ENCODE data around the gene MCF2L2.
A peak's percentile ranks its signal among the peaks of the same experiment; 100 is the strongest.
"Not testable (repeated sequence)": the region's sequence is repeated elsewhere in the genome, so short reads cannot be mapped to it uniquely, and the experiment has no call there.

The MCF2L2 gene

DNA sequence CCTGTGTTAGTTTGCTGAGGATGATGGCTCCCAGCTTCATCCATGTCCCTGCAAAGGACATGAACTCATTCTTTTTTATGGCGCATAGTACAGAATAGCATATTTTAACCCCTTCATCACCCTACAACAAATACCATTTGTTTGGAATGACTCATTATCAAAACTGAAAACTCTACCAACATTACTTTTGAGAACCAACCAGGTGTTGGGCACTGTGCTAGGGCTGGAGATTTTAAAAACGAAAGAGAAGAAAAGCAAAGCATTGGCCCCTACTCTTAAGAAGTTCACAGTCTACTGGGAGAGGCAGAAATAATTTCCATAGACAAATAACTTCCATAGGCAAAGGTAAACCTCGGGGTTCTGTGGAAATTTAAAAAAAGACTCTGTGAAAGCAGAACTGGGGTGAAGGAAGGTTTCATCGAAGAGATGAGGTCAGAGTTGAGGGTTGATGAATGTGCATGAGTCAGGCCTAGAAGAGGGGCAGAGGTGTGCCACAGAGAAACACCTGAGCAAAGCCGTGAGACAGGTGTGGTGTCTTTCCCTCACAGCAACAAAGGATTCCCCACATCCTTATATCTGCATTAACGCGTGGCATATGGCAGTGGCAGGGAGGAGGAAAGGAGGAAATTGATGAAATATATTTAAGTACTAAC, 51.0 kb downstream of the MCF2L2 start:
- no peak for DNase-seq (ENCODE audit: low read depth, low spot score)

DNA sequence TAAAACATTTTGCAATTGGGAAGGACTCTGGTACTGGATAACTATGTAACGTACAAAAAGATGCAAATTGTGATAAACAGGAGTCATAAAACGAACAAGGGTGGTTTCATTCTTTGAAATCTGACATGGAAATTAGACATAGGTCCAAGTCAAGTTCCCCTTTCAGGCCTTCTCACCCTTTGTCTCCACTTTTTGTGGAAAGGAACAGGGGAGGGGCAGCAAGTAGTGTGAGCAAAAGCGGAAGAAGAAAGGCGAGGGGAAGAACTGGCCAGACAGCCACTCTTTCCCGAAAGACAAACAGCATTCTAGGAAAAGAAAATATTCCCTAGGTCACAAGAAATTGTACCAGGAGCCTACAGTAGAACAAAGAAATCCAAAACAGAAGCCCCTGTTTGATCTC, 52.6 kb downstream of the MCF2L2 start:
- no peak for DNase-seq (ENCODE audit: low read depth, low spot score)
- no peak overlapping the region for H3K4me3 ChIP-seq (ENCODE audit: low read length)

More for the DNA sequence above, 51.0 kb downstream of the MCF2L2 start:
- H3K4me3 ChIP-seq (ENCODE audit: low read length): no peak overlapping the region

DNA sequence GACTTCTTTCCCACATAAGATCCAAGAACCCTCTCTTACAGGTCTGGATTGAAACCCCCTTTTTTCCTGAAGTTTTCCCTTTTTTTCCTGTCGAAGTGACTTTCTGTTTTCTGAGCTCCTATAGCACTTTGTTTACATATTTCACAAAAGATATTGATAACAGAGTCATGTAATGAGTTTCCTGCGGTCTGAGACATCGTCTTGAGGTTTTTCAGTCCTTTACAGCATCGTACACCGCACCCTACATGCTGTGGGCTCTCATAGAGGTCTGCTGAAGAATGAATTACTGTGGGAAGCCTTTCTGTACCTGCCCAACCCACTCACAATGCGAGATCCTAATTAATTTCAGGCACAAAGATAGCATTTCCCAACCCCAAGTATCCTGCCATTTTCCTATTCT, 53.1 kb downstream of the MCF2L2 start:
- H3K4me3 ChIP-seq (ENCODE audit: low read length): no peak overlapping the region
- DNase-seq (ENCODE audit: low read depth, low spot score): no peak

DNA sequence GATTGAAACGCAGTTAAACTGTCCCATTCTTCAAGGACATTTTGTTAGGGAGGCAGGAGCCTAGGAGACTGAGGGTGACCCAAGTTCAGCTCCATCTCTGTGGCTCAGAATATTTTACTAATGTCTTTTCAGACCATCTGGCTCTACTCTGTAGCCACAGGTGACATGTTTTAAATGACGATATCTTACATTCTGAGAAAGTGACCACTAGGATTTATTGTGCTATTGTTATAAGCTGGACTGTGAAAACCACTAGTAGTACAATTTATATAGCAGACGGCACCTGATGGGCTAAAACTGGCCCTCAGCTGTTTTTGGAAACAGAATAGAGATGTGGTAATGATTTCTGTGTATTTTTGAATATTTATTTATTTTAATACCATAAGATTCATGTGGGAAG, 55.5 kb downstream of the MCF2L2 start:
- no peak overlapping the region for H3K4me3 ChIP-seq (ENCODE audit: low read length)
- no peak for DNase-seq (ENCODE audit: low read depth, low spot score)

DNA sequence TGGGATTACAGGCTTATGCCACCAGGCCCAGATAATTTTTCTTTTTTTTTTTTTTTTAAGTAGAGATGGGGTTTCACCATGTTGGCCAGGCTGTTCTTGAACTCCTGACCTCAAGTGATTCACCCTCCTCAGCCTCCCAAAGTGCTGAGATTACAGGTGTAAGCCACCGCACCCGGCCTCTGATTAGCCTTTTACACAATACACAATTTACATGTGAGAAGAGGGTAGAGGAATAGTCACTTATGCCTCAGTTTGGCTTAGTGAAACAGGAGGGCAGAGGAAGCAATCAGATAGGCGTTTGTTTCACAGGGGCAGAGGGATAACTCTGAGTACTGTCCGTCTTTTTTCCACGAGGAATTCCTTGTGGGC, 56.8 kb downstream of the MCF2L2 start:
- H3K4me3 ChIP-seq (ENCODE audit: low read length): not testable (repeated sequence)

DNA sequence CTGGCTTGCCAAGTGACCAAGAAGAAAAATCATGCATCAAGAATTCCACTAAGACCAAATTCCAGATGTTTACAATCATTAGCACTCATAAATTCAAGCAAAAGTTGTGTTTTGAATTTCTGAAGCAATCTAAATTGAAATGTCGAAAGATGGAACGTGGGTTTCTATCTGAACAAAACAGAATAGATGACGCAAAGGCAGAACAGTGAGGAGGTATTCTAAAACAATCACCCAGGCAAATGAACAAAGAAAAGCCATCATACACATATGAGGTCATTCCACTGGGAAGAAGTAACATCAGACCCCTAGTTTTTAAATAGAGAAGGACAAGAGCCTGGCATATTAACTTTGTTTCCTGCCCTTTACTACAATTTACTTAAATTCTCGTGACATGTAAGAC, 58.0 kb downstream of the MCF2L2 start:
- no peak overlapping the region for H3K4me3 ChIP-seq (ENCODE audit: low read length)
- no peak for DNase-seq (ENCODE audit: low read depth, low spot score)

More for the DNA sequence above, 56.8 kb downstream of the MCF2L2 start:
- not testable (repeated sequence) for DNase-seq (ENCODE audit: low read depth, low spot score)

DNA sequence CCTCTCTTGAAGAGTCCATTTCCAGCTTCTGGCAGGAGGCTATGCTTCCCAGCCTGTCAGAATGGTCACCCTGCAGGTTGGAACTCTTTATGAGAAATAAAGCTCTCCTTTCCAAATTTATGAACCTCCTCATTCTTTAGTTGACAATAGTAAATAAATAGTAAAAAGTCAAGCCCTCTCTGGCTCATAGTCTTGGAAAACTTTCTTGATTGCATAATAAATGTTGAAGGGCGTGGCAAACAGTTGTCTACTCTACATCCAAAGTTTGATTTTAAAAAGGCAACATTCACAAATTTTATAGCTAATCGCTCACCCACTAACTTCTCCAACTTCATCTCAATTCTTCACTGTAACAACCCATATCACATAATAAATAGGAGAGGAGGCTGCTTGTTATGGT, 58.8 kb downstream of the MCF2L2 start:
- no peak overlapping the region for H3K4me3 ChIP-seq (ENCODE audit: low read length)
- no peak for DNase-seq (ENCODE audit: low read depth, low spot score)

DNA sequence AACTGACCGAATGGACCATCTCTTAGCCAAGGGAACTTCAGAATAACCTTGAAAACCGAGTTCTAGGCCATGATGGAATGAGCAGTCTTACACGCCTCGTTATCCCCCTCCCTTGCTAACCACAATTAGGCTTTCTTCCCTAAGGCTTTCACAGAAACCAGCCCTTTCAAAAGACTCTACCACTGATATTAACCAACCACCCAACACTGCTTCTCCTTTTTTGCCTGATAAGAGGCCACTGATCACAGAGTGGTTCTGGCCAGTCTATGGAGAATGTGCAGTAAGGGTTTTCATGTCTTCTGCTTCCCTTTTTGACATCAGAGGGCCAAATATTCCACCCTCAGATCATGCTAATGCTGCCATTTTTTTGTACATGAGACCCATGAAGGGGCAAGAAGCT, 59.3 kb downstream of the MCF2L2 start:
- no peak for DNase-seq (ENCODE audit: low read depth, low spot score)
- no peak overlapping the region for H3K4me3 ChIP-seq (ENCODE audit: low read length)

DNA sequence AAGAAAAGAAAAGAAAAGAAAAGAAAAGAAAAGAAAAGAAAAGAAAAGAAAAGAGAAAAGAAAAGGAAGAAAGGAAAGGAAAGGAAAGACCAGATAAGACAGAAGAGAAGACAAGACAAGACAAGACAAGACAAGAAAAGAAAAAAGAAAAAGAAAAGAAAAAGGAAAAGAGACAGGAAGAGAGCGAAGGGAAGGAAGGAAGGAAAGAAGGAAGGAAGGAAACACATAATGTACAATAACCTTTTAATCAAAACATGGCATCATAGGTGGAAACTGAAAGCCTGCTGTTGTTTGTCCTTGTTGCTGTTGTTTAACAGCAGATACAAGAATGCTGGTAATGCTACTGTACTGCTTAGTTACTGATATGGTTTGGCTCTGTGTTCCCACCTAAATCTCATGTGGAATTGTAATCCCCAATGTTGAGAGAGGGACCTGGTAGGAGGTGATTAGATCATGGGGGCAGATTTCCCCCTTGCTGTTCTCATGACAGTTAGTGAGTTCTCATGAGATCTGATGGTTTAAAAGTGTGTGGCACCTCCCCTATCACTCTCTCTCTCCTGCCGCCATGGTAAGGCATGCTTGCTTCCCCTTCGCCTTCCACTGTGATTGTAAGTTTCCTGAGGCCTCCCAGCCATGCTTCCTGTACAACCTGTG, 67.3 kb downstream of the MCF2L2 start:
- H3K4me3 ChIP-seq (ENCODE audit: low read length): no peak overlapping the region
- DNase-seq (ENCODE audit: low read depth, low spot score): no peak

DNA sequence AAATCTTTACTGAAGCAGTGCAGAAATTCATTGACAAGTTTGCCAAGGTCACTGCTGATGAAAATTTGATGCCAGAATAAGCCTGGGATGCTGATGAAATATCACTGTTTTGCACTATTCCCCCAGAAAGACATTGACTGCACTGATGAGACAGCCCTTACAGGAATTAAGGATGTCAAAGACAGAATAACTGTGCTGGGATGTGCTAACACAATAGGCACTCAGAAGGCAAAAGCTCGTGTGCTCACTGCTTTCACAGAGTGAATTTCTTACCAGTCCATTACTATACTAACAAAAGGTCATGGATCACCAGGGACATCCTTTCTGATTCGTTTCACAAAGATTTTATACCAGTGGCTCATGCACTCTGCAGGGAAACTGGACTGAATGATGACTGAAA, 69.4 kb downstream of the MCF2L2 start:
- no peak overlapping the region for H3K4me3 ChIP-seq (ENCODE audit: low read length)
- no peak for DNase-seq (ENCODE audit: low read depth, low spot score)

DNA sequence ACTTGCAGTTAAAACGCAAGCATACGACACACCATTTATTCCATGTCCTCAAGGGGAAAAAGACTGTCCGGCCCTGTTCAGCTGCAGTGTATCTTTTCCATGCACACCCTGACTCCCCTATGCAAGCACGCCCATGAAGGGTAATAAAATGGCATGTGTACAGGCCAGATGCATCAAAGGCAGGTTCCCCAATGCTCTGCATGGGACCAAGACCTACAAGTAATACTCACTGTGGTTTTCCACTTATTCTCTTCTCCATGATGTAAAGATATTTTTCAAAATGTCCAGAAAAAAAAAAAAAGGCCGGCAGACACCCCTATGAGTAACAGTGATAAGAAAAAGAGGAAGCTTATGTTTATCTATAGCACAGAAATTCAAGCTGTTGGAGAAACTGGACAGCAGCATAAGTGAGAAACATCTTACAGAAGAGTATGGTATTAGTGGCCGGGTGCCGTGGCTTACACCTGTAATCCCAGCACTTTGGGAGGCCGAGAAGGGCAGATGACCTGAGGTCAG, 70.8 kb downstream of the MCF2L2 start:
- DNase-seq (ENCODE audit: low read depth, low spot score): no peak
- no peak overlapping the region for H3K4me3 ChIP-seq (ENCODE audit: low read length)

DNA sequence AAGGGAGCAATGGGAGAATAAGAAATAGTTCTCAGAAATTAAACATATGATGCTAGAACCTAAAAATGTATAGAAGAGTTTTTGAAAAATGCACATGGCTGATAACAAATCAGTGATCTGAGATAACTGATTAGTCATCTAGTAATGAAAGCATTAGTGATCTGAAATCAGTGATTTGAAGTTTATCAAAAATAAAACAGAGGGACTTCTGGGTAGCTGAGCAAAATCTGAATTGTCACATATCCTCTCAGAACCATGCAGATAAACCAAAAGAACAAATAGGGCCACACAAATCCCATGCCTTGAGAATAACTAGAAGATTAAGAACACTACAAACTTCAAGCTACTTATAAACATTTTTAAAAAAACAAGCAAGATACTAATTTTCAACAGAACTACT, 71.5 kb downstream of the MCF2L2 start:
- DNase-seq (ENCODE audit: low read depth, low spot score): no peak

DNA sequence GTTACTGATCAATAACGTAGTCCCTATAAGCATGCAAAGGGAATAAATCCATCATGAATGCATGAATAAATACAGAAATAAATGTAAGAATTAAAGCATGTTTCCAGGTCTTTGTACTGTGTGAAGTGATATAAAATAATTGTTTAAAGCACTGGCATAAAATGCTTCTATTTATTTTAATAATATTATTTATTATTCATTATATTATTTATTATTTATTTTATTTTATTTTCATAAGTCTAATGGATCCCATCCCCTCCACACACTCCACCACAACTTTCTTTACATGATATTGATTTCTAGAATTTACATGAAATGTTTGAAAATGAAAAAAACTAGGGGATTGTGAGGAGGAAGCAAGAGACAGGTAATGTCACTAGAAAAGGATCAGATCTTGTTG, 73.5 kb downstream of the MCF2L2 start:
- no peak for DNase-seq (ENCODE audit: low read depth, low spot score)
- no peak overlapping the region for H3K4me3 ChIP-seq (ENCODE audit: low read length)

More for the DNA sequence above, 71.5 kb downstream of the MCF2L2 start:
- H3K4me3 ChIP-seq (ENCODE audit: low read length): no peak overlapping the region

DNA sequence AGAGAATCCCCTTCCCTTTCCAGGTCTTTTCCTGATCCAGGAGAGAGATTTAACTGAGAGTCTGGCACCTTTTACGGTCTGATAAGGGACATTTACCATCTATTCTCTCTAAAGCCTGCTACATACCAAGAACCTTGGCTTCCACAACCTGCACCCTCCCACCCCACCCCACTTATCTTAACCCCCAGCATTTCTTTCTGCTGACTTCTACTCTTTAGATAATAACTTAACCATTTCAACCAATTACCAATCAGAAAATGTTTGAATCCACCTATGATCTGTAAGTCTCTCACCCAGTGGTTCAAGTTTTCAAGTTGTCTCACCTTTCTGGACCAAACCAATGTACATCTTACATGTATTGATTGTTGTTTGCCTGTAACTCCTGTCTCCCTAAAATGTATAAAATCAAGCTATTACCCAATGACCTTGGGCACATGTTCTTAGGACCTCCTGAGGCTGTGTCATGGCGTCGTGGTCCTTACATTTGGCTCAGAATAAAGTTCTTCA, 74.0 kb downstream of the MCF2L2 start:
- no peak overlapping the region for H3K4me3 ChIP-seq (ENCODE audit: low read length)
- no peak for DNase-seq (ENCODE audit: low read depth, low spot score)

DNA sequence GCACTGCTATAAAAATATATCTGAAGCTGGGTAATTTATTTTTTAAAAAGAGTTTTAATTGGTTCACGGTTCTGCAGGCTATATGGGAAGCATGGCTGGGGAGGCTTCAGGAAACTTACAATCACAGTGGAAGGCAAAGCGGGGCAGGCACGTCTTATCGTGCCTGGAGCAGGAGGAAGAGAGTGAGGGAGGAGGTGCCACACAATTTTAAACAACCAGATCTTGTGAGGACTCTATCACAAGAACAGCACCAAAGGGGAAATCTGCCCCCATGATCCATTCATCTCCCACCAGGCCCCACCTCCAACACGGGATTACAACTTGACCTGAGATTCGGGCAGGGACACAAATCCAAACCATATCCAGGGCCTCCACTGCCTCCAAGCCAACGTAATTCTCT, 75.0 kb downstream of the MCF2L2 start:
- DNase-seq (ENCODE audit: low read depth, low spot score): no peak
- no peak overlapping the region for H3K4me3 ChIP-seq (ENCODE audit: low read length)

DNA sequence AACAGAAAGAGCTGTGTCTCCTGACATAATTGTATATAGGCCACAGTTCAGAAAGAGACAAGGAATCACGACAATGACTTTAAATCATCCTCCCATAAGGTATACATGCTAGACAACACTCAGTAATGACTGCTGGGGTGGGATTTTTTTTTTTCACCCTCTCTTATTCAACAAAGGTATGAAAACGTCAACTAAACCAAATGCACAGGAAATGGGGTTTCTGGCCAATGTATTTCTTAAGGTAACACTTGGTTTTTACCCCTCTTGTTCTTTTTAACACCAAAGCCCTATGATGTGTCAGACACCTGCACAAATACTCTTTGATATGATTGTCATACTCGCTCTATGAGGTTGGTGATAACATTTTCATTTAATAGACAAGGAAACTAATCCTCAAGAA, 78.3 kb downstream of the MCF2L2 start:
- DNase-seq (ENCODE audit: low read depth, low spot score): peak; percentile 93
- H3K4me3 ChIP-seq (ENCODE audit: low read length): peak overlapping the region; percentile 27

DNA sequence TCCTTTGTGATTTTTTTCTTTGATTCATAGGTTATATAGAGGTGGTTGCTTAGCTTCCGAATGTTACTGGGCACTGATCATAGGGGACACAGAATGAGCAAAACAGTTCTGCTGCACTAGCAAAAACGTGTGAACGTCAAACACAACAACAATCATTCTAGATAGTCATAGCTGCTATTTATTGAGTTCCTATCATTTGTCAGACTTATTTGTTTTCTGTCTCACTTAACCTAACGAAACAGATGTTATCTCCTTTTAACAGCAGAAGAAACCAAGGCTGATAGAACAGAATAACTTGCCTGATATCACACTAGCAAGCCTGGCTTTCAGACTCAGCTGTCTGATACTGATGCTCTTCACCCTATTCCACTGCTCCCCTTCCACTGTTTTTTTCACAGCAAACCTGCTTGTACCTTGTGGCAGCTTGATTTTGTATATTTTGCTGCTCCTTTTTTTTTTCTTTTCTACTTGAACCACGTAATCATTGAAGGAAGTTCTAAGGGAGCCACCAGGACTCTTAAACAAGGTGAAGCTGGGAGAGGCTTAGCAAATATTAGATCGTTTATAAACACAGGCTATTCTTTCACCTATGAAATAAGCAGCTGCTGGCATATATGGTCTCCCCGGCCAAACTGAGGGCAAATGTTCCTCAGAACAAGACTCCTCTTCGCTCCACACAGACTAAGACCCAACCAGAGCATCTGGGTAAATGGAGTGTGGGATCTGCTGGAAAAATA, 78.8 kb downstream of the MCF2L2 start:
- peak; percentile 69 for DNase-seq (ENCODE audit: low read depth, low spot score)
- peak overlapping the region; percentile 27 for H3K4me3 ChIP-seq (ENCODE audit: low read length)

DNA sequence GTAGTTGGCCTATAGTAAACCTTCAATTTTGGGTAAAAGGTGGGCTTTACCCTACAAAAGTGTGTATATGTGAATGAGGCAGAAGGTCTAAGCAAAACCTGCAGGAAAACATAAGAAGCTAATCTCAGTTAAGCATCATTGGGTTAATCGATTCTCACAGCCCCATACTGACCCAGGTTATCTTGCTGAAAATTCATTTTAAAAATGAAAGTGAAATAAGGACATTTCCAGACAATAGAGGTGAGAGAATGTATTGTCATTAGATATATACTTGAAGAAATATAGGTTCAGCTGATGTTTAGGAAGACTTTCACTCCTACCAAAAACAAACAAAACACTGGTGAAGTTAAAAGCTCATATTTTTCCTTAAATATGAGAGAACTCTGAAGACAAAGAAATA, 85.6 kb downstream of the MCF2L2 start:
- DNase-seq (ENCODE audit: low read depth, low spot score): no peak
- no peak overlapping the region for H3K4me3 ChIP-seq (ENCODE audit: low read length)

DNA sequence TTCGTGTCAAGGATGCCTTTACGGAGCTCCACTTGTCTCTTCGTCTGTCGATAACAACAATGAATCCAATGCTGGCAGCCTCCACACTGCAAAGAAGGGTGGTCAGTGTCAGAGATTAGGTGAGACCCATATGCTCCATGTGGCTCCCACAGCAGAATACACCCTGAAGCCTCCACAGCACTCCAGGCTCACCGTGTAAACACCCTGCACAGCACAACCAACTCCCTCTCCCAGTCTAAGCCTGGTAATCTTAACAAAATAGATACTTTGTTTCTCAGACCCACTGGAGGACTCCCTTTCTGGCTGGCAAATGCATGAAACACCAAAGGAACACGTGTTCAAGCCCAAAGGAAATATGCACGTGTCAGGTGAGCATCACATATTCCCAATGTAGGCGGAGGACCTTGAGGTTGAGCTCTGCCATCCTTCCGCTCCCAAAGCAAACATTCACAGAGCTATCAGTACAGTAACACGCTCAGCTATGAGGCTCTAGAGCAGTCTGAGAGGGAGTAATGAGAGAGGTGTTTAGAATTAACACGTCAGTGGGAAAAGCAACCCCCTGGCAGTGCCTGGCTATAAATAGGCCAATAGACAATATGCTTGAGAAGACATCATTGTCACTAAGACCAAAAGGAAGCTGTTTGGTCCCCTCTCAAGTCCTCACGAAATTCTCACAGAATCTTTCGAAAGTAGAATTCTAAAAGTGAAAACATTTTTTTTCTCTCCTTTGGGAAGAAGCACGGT, 86.7 kb downstream of the MCF2L2 start:
- H3K4me3 ChIP-seq (ENCODE audit: low read length): no peak overlapping the region
- no peak for DNase-seq (ENCODE audit: low read depth, low spot score)

All from Jurkat, Clone E6-1 (cell line).